DMS53 (cell line): ENCODE measurements around the gene C1QB.
"Not testable (repeated sequence)": the region's sequence is repeated elsewhere in the genome, so short reads cannot be mapped to it uniquely, and the experiment has no call there.

ENCODE experiments used
- DNase-seq: peaks from one replicate; lab custom pipeline; 2025; lab: John Stamatoyannopoulos, UW

The C1QB gene

DNA sequence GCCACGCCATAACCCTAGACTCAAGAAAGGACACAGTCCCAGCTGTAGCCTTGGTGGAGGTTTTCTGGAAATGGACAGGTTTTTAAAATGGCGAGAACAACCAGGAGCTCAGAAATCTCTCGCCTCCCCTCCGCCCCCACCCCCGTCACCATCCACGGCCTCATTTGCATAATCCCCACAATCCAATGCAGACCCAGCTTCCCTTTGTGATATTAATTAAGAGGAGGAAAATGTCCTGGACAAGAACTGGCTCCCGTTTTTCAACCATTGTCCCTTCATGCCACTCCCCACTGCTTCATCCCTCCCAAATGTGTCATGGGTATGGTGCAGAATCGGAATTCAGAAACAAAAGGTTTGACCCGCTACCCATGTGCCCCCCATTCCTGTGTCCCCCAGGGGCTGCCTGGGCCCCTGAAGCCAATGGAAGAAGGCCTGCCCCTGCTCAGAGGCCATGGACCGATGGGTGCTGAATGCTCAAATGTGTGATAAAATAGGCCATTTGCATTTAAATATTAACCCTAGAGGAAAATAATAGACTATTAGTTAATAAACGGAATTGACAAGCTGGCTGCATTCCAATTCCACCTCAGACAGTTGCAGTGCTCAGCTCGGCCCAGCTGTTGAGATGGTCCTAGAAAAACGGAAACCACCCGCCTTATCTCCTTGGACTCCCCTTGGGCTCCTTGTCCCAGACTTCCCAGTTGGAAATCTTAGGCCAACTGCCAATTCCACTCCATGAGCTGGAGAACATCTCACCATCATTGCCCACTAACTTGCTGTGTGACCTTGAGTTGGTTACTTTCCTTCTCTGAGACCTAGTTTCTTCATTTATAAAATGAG, 46.9 kb downstream of the C1QB start:
- DNase-seq: no peak

- no peak for DNase-seq
These were observed 49.5 kb downstream of the C1QB start for GRCh38 chr1:22702296-22703085.

- DNase-seq: peak; percentile 93
These were observed 51.5 kb downstream of the C1QB start for GRCh38 chr1:22704440-22705067.

- no peak for DNase-seq
These were observed 52.5 kb downstream of the C1QB start for GRCh38 chr1:22705586-22705985.

DNA sequence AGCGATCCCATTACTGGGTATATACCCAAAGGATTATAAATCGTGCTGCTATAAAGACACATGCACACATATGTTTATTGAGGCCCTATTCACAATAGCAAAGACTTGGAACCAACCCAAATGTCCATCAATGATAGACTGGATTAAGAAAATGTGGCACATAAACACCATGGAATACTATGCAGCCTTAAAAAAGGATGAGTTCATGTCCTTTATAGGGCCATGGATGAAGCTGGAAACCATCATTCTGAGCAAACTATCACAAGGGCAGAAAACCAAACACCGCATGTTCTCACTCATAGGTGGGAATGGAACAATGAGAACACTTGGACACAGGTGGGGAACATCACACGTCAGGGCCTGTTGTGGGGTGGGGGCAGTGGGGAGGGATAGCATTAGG, 53.1 kb downstream of the C1QB start:
- not testable (repeated sequence) for DNase-seq

- DNase-seq: no peak
These were observed 55.7 kb downstream of the C1QB start for GRCh38 chr1:22708777-22709176.

- DNase-seq: peak; percentile 56
These were observed 56.2 kb downstream of the C1QB start for GRCh38 chr1:22709227-22709626.

GRCh38 chr1:22709891-22710700, 57.1 kb downstream of the C1QB start:
- peak; percentile 82 for DNase-seq

DNA sequence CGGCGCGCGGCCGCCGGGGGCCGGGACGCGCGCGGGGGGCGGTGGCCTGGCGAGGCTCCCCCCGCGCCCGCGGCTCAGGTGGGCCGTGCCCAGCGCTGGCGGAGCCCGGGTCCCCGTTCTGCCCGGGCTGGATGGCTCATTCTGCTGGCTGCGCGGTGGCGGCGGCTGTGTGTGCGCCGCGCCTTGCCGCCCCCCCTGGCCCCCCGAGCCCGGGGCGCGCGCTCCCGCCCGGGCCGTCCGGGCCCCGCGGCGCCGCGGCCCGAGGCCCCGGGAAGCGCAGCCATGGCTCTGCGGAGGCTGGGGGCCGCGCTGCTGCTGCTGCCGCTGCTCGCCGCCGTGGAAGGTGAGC, 57.6 kb downstream of the C1QB start, which contains the start of gene EPHB2:
TSS of gene EPHB2 (plus strand) at position 139 of the 349 bp plus-strand sequence. CDS start at position 283, 144 bp downstream.
- peak; percentile 82 for DNase-seq

GRCh38 chr1:22711071-22711470, 58.0 kb downstream of the C1QB start:
- DNase-seq: peak; percentile 64
